Stimulated activated CD8-positive, alpha-beta memory T cell treated with anti-CD3 and anti-CD28 coated beads, Interleukin-7, amount 100 ng/mL, for 48 hours (primary cell): ENCODE data around the gene LAMA3.

ENCODE experiments used
- DNase-seq, 2 donors: peaks; one replicate each; pipeline ENCODE4 v3.0.0-alpha.2; 2020; ENCODE audit warnings: low read depth in 1 of 2; ENCODE audit errors: extremely low read depth in 1 of 2

Gene LAMA3

GRCh38 chr18:23868136-23868785 lies 179.0 kb downstream of the LAMA3 start:
- DNase-seq, result no peak

GRCh38 chr18:23870676-23871380 lies 181.6 kb downstream of the LAMA3 start:
- DNase-seq, result no peak

- DNase-seq, result peak; percentile 14 to 29
Measured at GRCh38 chr18:23871410-23871809, 182.2 kb downstream of the LAMA3 start.

- DNase-seq, result no peak
Measured at GRCh38 chr18:23872701-23873550, 183.7 kb downstream of the LAMA3 start.

- no peak for DNase-seq
Measured at GRCh38 chr18:23875966-23876895, 187.0 kb downstream of the LAMA3 start.

GRCh38 chr18:23876921-23877320 lies 187.7 kb downstream of the LAMA3 start:
- DNase-seq, result no peak

GRCh38 chr18:23877371-23877770 lies 188.1 kb downstream of the LAMA3 start:
- DNase-seq, result no peak

- DNase-seq, result no peak
Measured at GRCh38 chr18:23878336-23878900, 189.2 kb downstream of the LAMA3 start.

- no peak for DNase-seq
Measured at GRCh38 chr18:23879126-23879525, 189.9 kb downstream of the LAMA3 start.

- no peak for DNase-seq
Measured at GRCh38 chr18:23879544-23879943, 190.3 kb downstream of the LAMA3 start.

GRCh38 chr18:23879966-23880565 lies 190.8 kb downstream of the LAMA3 start:
- DNase-seq, result no peak

- no peak for DNase-seq
Measured at GRCh38 chr18:23880931-23881617, 191.8 kb downstream of the LAMA3 start.

GRCh38 chr18:23881778-23882177 lies 192.5 kb downstream of the LAMA3 start:
- DNase-seq, result no peak

- DNase-seq, result no peak
Measured at GRCh38 chr18:23882616-23883276, 193.5 kb downstream of the LAMA3 start.

GRCh38 chr18:23883277-23883790 lies 194.1 kb downstream of the LAMA3 start:
- no peak for DNase-seq

- no peak for DNase-seq
Measured at GRCh38 chr18:23884681-23885375, 195.6 kb downstream of the LAMA3 start.

GRCh38 chr18:23885750-23886149 lies 196.5 kb downstream of the LAMA3 start:
- no peak for DNase-seq

GRCh38 chr18:23887035-23887434 lies 197.8 kb downstream of the LAMA3 start:
- DNase-seq, result no peak
